ENCODE data around the gene GLI1. TPM values are rescaled to one million over a fixed set of nuclear protein-coding genes. Genes with fewer than 3 reads are reported as not detected.

GLI1 gene
- total RNA-seq, 5 donors from 2014 or later (not counting 1 experiment from before 2014, with no cell fraction given): 0.53 to 1.6 (median 0.82) TPM

DNA sequence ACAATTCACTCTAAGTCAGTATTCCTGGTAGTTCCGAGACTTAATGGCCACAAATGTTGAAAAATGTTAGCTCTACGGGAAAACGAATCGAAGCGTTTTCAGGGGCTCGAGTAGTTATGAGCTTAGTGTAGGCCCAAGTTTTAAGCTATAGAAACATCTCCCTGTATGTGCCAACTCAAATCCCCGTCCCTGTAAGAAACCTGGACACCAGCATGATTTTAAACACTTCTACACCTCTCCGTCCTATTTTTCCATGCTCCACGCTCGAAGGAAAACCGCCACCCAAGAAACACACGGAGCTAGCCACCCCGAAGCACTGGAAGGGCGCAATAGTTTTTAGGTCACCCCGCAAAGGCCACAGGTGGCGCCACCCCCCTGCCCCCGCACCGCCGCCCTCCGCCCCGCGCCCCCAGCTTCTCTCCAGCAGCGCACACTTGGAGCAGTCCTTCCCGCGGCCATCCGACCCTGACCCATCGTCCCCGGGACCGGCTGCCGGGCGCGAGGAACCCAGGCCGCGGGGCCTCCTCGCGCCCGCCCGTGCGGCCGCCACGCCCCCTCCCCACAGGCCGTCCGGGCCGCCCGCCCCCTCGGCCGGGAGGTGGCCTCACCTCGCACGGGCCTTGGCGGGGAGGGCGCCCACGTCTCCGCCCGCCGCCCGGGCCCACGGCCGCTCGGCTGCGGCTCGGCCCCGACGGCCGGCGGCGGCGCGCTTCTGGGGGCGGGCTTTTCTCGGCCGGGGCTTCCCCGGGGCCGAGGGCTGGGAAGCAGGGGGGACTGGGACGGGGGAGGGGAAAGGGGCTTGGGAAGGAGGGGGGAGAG, 29.3 kb upstream of the GLI1 start:
- ATAC-seq (replicated peaks in 1 of 4): peak; percentile 59 to 70 (median 66)
- Histone ChIP-seq H3K27ac (ENCODE audit: low read length) (peak overlapping the region; percentile 98), H3K27me3 (replicated peaks in 1 of 2; ENCODE audit: control insufficient read depth in 2 of 2, extremely low read depth in 1 of 2, insufficient read depth in 2 of 2, low read length in 1 of 2) (no peaks in the 10 kb centered on the region), H3K9me3 (no peaks in the 10 kb centered on the region), H3K4me3 (ENCODE audit: control insufficient read depth in 1 of 2, extremely low read depth in 1 of 2, low read length in 1 of 2) (peak overlapping the region; percentile 47 to 62), H3K36me3 (ENCODE audit: control insufficient read depth in 2 of 2, extremely low read depth in 1 of 2, insufficient read depth in 1 of 2, low read length in 1 of 2) (peaks cover under 1 to 3% of the 10 kb centered on the region in 2 donors), H3K4me1 (ENCODE audit: control insufficient read depth in 1 of 2, extremely low read depth in 1 of 2, insufficient read depth in 2 of 2, low read length in 2 of 2) (peaks cover 8 to 25% of the 10 kb centered on the region in 2 experiments)
- peak overlapping the region; percentile 88 to 99 (median 97) for H3K4me3 Mint-ChIP-seq
- WGBS (ENCODE audit: insufficient coverage): 0% methylated on average over 52 of the region's 74 CpGs
- H3K36me3 Mint-ChIP-seq: peaks cover 8% of the 10 kb centered on the region
- H3K27ac Mint-ChIP-seq: peak overlapping the region; percentile 99
- peak in 22 of 35 experiments; percentile 8 to 65 (median 31) for DNase-seq
- peaks cover 36 to 48% (median 47%) of the 10 kb centered on the region in 3 donors for H3K4me1 Mint-ChIP-seq
- no peaks in the 10 kb centered on the region for H3K27me3 Mint-ChIP-seq
- H3K9me3 Mint-ChIP-seq: no peaks in the 10 kb centered on the region
- POLR2A ChIA-PET: interaction anchor here in 1 of 2 donors (0.7 kb wide), 1 partner anchor 29 kb away, joined by 3 read pairs; no protein-coding TSS in a partner anchor
- CTCF ChIA-PET: interaction anchor here (0.6 to 1.2 kb wide), 7 partner anchors 9 to 329 kb away, joined by 3 to 11 read pairs (median 4); partner anchors contain the start of gene GLI1 (in 1 of the 2)

- Mint-ChIP-seq H3K4me3 (peak within 1 kb of the TSS; percentile 88 to 99 (median 97)), H3K9me3 (no peaks in the 10 kb centered on the region), H3K27me3 (no peaks in the 10 kb centered on the region), H3K4me1 (peaks cover 38 to 48% (median 48%) of the 10 kb centered on the region in 3 donors), H3K36me3 (peaks cover 5% of the 10 kb centered on the region), H3K27ac (peak within 1 kb of the TSS; percentile 99)
- Histone ChIP-seq H3K4me1 (ENCODE audit: control insufficient read depth in 1 of 2, extremely low read depth in 1 of 2, insufficient read depth in 2 of 2, low read length in 2 of 2) (peaks cover 11 to 29% of the 10 kb centered on the region in 2 experiments), H3K4me3 (ENCODE audit: control insufficient read depth in 1 of 2, extremely low read depth in 1 of 2, low read length in 1 of 2) (peak within 1 kb of the TSS; percentile 47 to 62), H3K27ac (ENCODE audit: low read length) (peak within 1 kb of the TSS; percentile 98), H3K36me3 (ENCODE audit: control insufficient read depth in 2 of 2, extremely low read depth in 1 of 2, insufficient read depth in 1 of 2, low read length in 1 of 2) (no peaks in the 10 kb centered on the region), H3K9me3 (no peaks in the 10 kb centered on the region), H3K27me3 (replicated peaks in 1 of 2; ENCODE audit: control insufficient read depth in 2 of 2, extremely low read depth in 1 of 2, insufficient read depth in 2 of 2, low read length in 1 of 2) (no peaks in the 10 kb centered on the region)
- ATAC-seq (replicated peaks in 1 of 4): peak; percentile 95 to 96 (median 95)
- POLR2A ChIA-PET: no interaction called here
- CTCF ChIA-PET: interaction anchor here in 1 of 2 donors (0.6 kb wide), 1 partner anchor 328 kb away, joined by 4 read pairs; no protein-coding TSS in a partner anchor
- WGBS (ENCODE audit: insufficient coverage): under 1% methylated on average over 30 of the region's 41 CpGs
- DNase-seq: peak; percentile 89 to 98 (median 94)
Measured at GRCh38 chr12:57430931-57431566, 28.5 kb upstream of the GLI1 start, which contains the start of gene R3HDM2. R3HDM2 (minus strand) TSS chr12:57431043; CDS start chr12:57310428, 120,615 bp downstream.

- ChIA-PET CTCF (interaction anchor here in 1 of 2 donors (0.9 kb wide), 1 partner anchor 48 kb away, joined by 3 read pairs; no protein-coding TSS in a partner anchor), POLR2A (no interaction called here)
- no peaks in the 10 kb centered on the region for H3K36me3 ChIP-seq (ENCODE audit: control insufficient read depth in 2 of 2, extremely low read depth in 1 of 2, insufficient read depth in 1 of 2, low read length in 1 of 2)
- peak overlapping the region; percentile 88 to 92 (median 89) for H3K4me3 Mint-ChIP-seq
- ATAC-seq (replicated peaks in 1 of 4) (no peak), DNase-seq (peak in 1 of 35 experiments; percentile 18)
- H3K9me3 ChIP-seq: no peaks in the 10 kb centered on the region
- no peaks in the 10 kb centered on the region for H3K27me3 Mint-ChIP-seq
- H3K27me3 ChIP-seq (replicated peaks in 1 of 2; ENCODE audit: control insufficient read depth in 2 of 2, extremely low read depth in 1 of 2, insufficient read depth in 2 of 2, low read length in 1 of 2): peaks cover 0 to under 1% of the 10 kb centered on the region in 2 experiments
- no peaks in the 10 kb centered on the region for H3K9me3 Mint-ChIP-seq
- H3K36me3 Mint-ChIP-seq: no peaks in the 10 kb centered on the region
- H3K4me3 ChIP-seq (ENCODE audit: control insufficient read depth in 1 of 2, extremely low read depth in 1 of 2, low read length in 1 of 2): peak overlapping the region in 1 of 2 donors; percentile 62
- peaks cover 11 to 29% of the 10 kb centered on the region in 2 experiments for H3K4me1 ChIP-seq (ENCODE audit: control insufficient read depth in 1 of 2, extremely low read depth in 1 of 2, insufficient read depth in 2 of 2, low read length in 2 of 2)
- peak overlapping the region; percentile 98 for H3K27ac ChIP-seq (ENCODE audit: low read length)
- H3K27ac Mint-ChIP-seq: peak overlapping the region; percentile 97 to 99
- no CpG with 5 or more reads among the region's 11 CpGs for WGBS (ENCODE audit: insufficient coverage)
- peaks cover 32 to 44% (median 42%) of the 10 kb centered on the region in 3 donors for H3K4me1 Mint-ChIP-seq
Measured at GRCh38 chr12:57431654-57432188, 27.9 kb upstream of the GLI1 start.

DNA sequence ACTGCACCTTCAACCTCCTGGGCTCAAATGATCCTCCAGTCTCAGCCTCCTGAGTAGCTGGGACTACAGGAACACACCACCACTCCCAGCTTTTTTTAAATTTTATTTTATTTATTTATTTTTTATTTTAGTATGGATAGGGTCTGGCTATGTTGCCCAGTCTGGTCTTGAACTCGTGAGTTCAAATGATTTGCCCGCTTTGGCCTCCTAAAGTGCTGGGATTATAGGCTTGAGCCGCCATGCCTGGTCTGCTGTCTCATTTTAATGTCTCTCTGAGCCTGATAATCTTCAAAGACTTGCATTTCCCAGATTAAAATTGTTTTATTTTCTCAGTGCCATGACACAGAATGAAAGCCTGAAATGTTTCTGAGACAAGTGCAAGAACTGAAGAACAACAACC, 26.2 kb upstream of the GLI1 start:
- H3K36me3 Mint-ChIP-seq: no peaks in the 10 kb centered on the region
- 93% methylated on average over 3 of the region's 3 CpGs for WGBS (ENCODE audit: insufficient coverage)
- H3K4me3 Mint-ChIP-seq: no peak overlapping the region
- no peaks in the 10 kb centered on the region for H3K9me3 Mint-ChIP-seq
- Histone ChIP-seq H3K27ac (ENCODE audit: low read length) (no peak overlapping the region), H3K4me1 (ENCODE audit: control insufficient read depth in 1 of 2, extremely low read depth in 1 of 2, insufficient read depth in 2 of 2, low read length in 2 of 2) (peaks cover 11 to 29% of the 10 kb centered on the region in 2 experiments), H3K27me3 (replicated peaks in 1 of 2; ENCODE audit: control insufficient read depth in 2 of 2, extremely low read depth in 1 of 2, insufficient read depth in 2 of 2, low read length in 1 of 2) (peaks cover 0 to 4% of the 10 kb centered on the region in 2 experiments), H3K36me3 (ENCODE audit: control insufficient read depth in 2 of 2, extremely low read depth in 1 of 2, insufficient read depth in 1 of 2, low read length in 1 of 2) (no peaks in the 10 kb centered on the region), H3K4me3 (ENCODE audit: control insufficient read depth in 1 of 2, extremely low read depth in 1 of 2, low read length in 1 of 2) (no peak overlapping the region), H3K9me3 (no peaks in the 10 kb centered on the region)
- ChIA-PET POLR2A (no interaction called here), CTCF (interaction anchor here in 1 of 2 donors (0.7 to 1.3 kb wide), 2 partner anchors 19 to 25 kb away, joined by 3 read pairs; no protein-coding TSS in a partner anchor)
- H3K27ac Mint-ChIP-seq: no peak overlapping the region
- H3K4me1 Mint-ChIP-seq: peaks cover 27 to 35% (median 32%) of the 10 kb centered on the region in 3 donors
- ATAC-seq (replicated peaks in 1 of 4) (no peak), DNase-seq (no peak)
- no peaks in the 10 kb centered on the region for H3K27me3 Mint-ChIP-seq

DNA sequence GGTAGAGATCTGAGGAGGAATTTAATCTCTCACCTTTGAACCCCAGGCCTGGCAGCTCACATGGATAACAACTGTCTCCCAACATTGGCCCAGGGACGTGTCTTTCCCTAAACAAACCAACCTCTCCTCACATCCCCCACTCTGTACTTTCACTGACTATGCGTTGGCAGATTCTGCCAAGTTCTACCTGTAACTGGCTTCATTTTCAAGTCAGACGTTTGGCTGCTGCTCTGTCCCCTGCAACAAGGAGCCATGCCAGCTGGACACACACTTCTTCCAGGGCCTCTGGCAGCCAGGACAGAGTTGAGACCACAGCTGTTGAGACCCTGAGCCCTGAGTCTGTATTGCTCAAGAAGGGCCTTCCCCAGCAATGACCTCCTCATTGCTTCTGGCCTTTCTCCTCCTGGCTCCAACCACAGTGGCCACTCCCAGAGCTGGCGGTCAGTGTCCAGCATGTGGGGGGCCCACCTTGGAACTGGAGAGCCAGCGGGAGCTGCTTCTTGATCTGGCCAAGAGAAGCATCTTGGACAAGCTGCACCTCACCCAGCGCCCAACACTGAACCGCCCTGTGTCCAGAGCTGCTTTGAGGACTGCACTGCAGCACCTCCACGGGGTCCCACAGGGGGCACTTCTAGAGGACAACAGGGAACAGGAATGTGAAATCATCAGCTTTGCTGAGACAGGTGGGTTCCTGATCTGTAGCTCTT, 24.9 kb upstream of the GLI1 start, which contains the start of gene INHBC:
TSS of gene INHBC (plus strand) at position 268 of the 707 bp plus-strand sequence. CDS start at position 371, 103 bp downstream.
- H3K36me3 ChIP-seq (ENCODE audit: control insufficient read depth in 2 of 2, extremely low read depth in 1 of 2, insufficient read depth in 1 of 2, low read length in 1 of 2): no peaks in the 10 kb centered on the region
- Mint-ChIP-seq H3K9me3 (no peaks in the 10 kb centered on the region), H3K36me3 (no peaks in the 10 kb centered on the region), H3K4me3 (peak within 1 kb of the TSS in 1 of 3 donors; percentile 17), H3K27me3 (no peaks in the 10 kb centered on the region), H3K4me1 (peaks cover 18 to 25% (median 23%) of the 10 kb centered on the region in 3 donors), H3K27ac (peak within 1 kb of the TSS; percentile 72 to 74)
- WGBS (ENCODE audit: insufficient coverage): 85% methylated on average over 8 of the region's 8 CpGs
- H3K4me1 ChIP-seq (ENCODE audit: control insufficient read depth in 1 of 2, extremely low read depth in 1 of 2, insufficient read depth in 2 of 2, low read length in 2 of 2): peaks cover 9 to 19% of the 10 kb centered on the region in 2 experiments
- ATAC-seq (replicated peaks in 1 of 4) (no peak), DNase-seq (no peak)
- no peak within 1 kb of the TSS for H3K4me3 ChIP-seq (ENCODE audit: control insufficient read depth in 1 of 2, extremely low read depth in 1 of 2, low read length in 1 of 2)
- peaks cover 0 to 4% of the 10 kb centered on the region in 2 experiments for H3K27me3 ChIP-seq (replicated peaks in 1 of 2; ENCODE audit: control insufficient read depth in 2 of 2, extremely low read depth in 1 of 2, insufficient read depth in 2 of 2, low read length in 1 of 2)
- H3K9me3 ChIP-seq: no peaks in the 10 kb centered on the region
- ChIA-PET CTCF (interaction anchor here (0.6 to 0.7 kb wide), 2 partner anchors 29 to 1077 kb away, joined by 3 read pairs; no protein-coding TSS in a partner anchor), POLR2A (interaction anchor here in 1 of 2 donors (0.7 kb wide), 1 partner anchor 54 kb away, joined by 3 read pairs; no protein-coding TSS in a partner anchor)
- H3K27ac ChIP-seq (ENCODE audit: low read length): no peak within 1 kb of the TSS
